ENCODE measurements around the gene MYO7B. TPM values are rescaled to one million over a fixed set of nuclear protein-coding genes. Genes with fewer than 3 reads are reported as not detected.
A peak's percentile ranks its signal among the peaks of the same experiment; 100 is the strongest.

The MYO7B gene
- total and polyA plus RNA-seq, 12 donors, result 0.13 to 1.5 (median 0.32) TPM; not detected in 1

DNA sequence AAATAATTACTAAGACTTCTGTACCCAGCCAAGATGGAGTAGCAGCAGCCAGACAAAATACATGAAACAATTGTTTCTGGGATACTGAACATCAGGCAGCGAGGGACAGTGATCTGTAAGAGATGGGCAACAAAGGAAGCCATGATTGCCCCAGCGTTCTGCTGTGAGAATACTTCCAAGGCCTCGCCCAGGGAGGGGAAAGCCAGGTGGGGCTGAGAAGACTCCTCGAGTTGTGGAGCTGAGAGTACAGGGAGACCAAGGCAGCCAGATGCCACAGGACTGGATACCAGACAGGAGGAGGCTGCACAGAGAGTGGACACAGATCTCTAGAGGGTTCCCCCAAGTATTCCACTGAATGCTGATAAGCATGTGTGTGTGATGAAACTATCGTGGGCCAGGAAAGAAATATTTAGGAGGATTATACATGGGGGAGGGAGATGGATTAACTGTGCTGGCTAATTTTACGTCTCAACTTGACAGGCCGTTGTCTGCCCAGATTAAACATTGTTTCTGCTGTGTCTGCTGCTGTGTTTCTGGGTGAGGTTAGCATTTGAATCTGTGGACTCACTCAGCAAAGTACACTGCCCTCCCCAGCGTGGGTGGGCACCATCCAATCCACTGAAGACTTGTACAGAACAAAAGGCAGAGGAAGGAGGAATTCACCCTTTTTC is 150.1 kb downstream of the MYO7B start:
- H3K27ac ChIP-seq, result no peak overlapping the region

More for the DNA sequence above, 150.1 kb downstream of the MYO7B start:
- Histone ChIP-seq H3K4me3 (no peak overlapping the region), H3K27me3 (no peaks in the 10 kb centered on the region), H3K4me1 (replicated peaks in 1 of 2) (peaks cover 0 to 5% of the 10 kb centered on the region in 2 donors), H3K9me3 (replicated peaks in 1 of 3) (no peaks in the 10 kb centered on the region), H3K36me3 (replicated peaks in 1 of 2) (no peaks in the 10 kb centered on the region)
- 79 to 87% (median 85%) methylated on average over 8 of the region's 8 CpGs for WGBS, 4 donors
- TF ChIP-seq POLR2A (IDR thresholded peaks at IDR 0.05) (no peak), CTCF (IDR thresholded peaks at IDR 0.05) (no peak)
- peak in 1 of 7 donors; percentile 40 for DNase-seq
- intact Hi-C loops (cut with DNase I), result no loop called here

Other genes with a start within 250 kb of the MYO7B start
- gene ERCC3, start 241.5 kb upstream of the MYO7B start, total RNA-seq, result 10 to 100 TPM; 26.7 to 65.8 (median 37.4) TPM
- 10 to 100 TPM; 27.8 to 42.1 (median 37.7) TPM for gene ERCC3, start 241.5 kb upstream of the MYO7B start, polyA plus RNA-seq
- gene MAP3K2, start 147.7 kb upstream of the MYO7B start, total RNA-seq, result 10 to 100 TPM; 43.0 to 91.6 (median 55.1) TPM
- 10 to 100 TPM in 2 of 3 donors, 1 to 10 TPM in 1; 4.2 to 17.1 (median 11.0) TPM for gene MAP3K2, start 147.7 kb upstream of the MYO7B start, polyA plus RNA-seq
- not detected for gene PROC, start 117.3 kb upstream of the MYO7B start, total RNA-seq
- gene PROC, start 117.3 kb upstream of the MYO7B start, polyA plus RNA-seq, result under 1 TPM in 2 of 3 donors, not detected in 1; 0.10 to 0.16 TPM
- gene IWS1, start 9.2 kb upstream of the MYO7B start, total RNA-seq, result 10 to 100 TPM; 17.8 to 51.9 (median 23.0) TPM
- gene IWS1, start 9.2 kb upstream of the MYO7B start, polyA plus RNA-seq, result 10 to 100 TPM; 21.7 to 39.0 (median 32.9) TPM
- under 1 TPM in 2 of 9 donors, not detected in 7; 0.11 to 0.17 TPM for gene GPR17, start 110.5 kb downstream of the MYO7B start, total RNA-seq
- 1 to 10 TPM in 1 of 3 donors, under 1 TPM in 1, not detected in 1; 0.54 to 2.0 TPM for gene GPR17, start 110.5 kb downstream of the MYO7B start, polyA plus RNA-seq
- gene LIMS2, start 139.8 kb downstream of the MYO7B start, total RNA-seq, result 10 to 100 TPM in 7 of 9 donors, 1 to 10 TPM in 2; 1.4 to 32.3 (median 15.7) TPM
- 100 to 1,000 TPM in 2 of 3 donors, 1 to 10 TPM in 1; 3.8 to 142 (median 107) TPM for gene LIMS2, start 139.8 kb downstream of the MYO7B start, polyA plus RNA-seq
- gene SFT2D3, start 165.8 kb downstream of the MYO7B start, total RNA-seq, result 10 to 100 TPM in 3 of 9 donors, 1 to 10 TPM in 6; 5.1 to 12.2 (median 6.8) TPM
- 1 to 10 TPM; 4.3 to 8.5 (median 5.4) TPM for gene SFT2D3, start 165.8 kb downstream of the MYO7B start, polyA plus RNA-seq